Measurements from ENCODE around the gene NBEAL2. TPM values are rescaled to one million over a fixed set of nuclear protein-coding genes. Genes with fewer than 3 reads are reported as not detected.

The NBEAL2 gene
- total and polyA plus RNA-seq, 2 of the 4 experiments (the other 2 are of a cell fraction) = 2.2 to 12.5 TPM

DNA sequence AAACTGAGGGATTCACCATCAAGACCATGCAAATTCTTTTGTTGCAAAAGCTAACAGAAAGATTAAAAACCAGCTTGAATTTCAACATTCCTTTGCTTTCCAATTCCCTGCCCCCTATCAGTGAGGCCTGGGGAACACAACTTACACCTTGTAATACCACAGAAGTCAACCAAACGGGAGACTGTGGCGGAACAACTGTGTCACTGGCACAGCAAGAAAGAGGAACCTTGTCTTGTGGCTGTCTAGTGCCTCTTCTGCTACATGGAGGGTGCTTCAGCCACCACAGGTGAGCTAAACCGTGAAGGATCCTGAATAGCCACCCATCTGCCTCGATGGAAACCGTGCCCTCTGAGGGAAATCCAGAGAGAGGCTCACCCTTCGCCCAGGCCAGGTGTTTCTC lies 14.3 kb upstream of the NBEAL2 start:
- no peak overlapping the region for H3K56ac ChIP-seq (ENCODE audit: extremely low read depth, insufficient read depth, low read length)
- H2AK5ac ChIP-seq (ENCODE audit: low read depth, low read length) = no peak overlapping the region; the same call in 1 of the 2 replicates
- dilution Hi-C loops (cut with HindIII; ENCODE audit: low sequenced_read_pairs, unreplicated experiment) (no loop called here), intact Hi-C loops (cut with micrococcal nuclease) (no loop called here), in situ Hi-C loops (cut with MboI; ENCODE audit: low sequenced_read_pairs) (no loop called here)
- no peak for TF ChIP-seq SMC3 (IDR thresholded peaks at IDR 0.05; ENCODE audit: low read depth, low read length)
- TF ChIP-seq NFE2L2 (IDR thresholded peaks at IDR 0.05; ENCODE audit: low read depth, low read length) = no peak
- TF ChIP-seq POLR2A (IDR thresholded peaks at IDR 0.05; ENCODE audit: low read depth, low read length) = no peak
- no peak for TF ChIP-seq BHLHE40 (IDR thresholded peaks at IDR 0.05; ENCODE audit: low read depth, low read length)
- TF ChIP-seq FOS (IDR thresholded peaks at IDR 0.05; ENCODE audit: low read depth, low read length) = no peak
- no peak for TF ChIP-seq MXI1 (IDR thresholded peaks at IDR 0.05; ENCODE audit: borderline replicate concordance, low read depth, low read length)
- no peak for TF ChIP-seq CEBPB (IDR thresholded peaks at IDR 0.05; ENCODE audit: low read depth, low read length)
- TF ChIP-seq, protein P1, sequence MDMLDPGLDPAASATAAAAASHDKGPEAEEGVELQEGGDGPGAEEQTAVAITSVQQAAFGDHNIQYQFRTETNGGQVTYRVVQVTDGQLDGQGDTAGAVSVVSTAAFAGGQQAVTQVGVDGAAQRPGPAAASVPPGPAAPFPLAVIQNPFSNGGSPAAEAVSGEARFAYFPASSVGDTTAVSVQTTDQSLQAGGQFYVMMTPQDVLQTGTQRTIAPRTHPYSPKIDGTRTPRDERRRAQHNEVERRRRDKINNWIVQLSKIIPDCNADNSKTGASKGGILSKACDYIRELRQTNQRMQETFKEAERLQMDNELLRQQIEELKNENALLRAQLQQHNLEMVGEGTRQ (IDR thresholded peaks at IDR 0.05; ENCODE audit: low read depth, low read length) = no peak
- TF ChIP-seq CHD1 (IDR thresholded peaks at IDR 0.05; ENCODE audit: low read depth, low read length) = no peak
- TF ChIP-seq, protein P2, sequence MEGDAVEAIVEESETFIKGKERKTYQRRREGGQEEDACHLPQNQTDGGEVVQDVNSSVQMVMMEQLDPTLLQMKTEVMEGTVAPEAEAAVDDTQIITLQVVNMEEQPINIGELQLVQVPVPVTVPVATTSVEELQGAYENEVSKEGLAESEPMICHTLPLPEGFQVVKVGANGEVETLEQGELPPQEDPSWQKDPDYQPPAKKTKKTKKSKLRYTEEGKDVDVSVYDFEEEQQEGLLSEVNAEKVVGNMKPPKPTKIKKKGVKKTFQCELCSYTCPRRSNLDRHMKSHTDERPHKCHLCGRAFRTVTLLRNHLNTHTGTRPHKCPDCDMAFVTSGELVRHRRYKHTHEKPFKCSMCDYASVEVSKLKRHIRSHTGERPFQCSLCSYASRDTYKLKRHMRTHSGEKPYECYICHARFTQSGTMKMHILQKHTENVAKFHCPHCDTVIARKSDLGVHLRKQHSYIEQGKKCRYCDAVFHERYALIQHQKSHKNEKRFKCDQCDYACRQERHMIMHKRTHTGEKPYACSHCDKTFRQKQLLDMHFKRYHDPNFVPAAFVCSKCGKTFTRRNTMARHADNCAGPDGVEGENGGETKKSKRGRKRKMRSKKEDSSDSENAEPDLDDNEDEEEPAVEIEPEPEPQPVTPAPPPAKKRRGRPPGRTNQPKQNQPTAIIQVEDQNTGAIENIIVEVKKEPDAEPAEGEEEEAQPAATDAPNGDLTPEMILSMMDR (conservative IDR thresholded peaks at IDR 0.05; ENCODE audit: low read depth, low read length) = no peak
- TF ChIP-seq MAZ (IDR thresholded peaks at IDR 0.05; ENCODE audit: borderline replicate concordance, low read depth, low read length) = no peak
- H3K4ac ChIP-seq (ENCODE audit: low read depth, low read length) = no peak overlapping the region
- 92% methylated on average over 2 of the region's 6 CpGs; no CpG with 5 or more reads in 1 of the 2 experiments for WGBS, 2 experiments (ENCODE audit: extremely low coverage in 2 of 2, insufficient read length in 1 of 2)
- no peak overlapping the region for H3K4me2 ChIP-seq (ENCODE audit: low read depth, low read length)
- H3K36me3 ChIP-seq (ENCODE audit: control insufficient read depth, insufficient read depth, low read length) = peaks cover 8% of the 10 kb centered on the region
- peaks cover 31% of the 10 kb centered on the region for H3K9me1 ChIP-seq (ENCODE audit: insufficient read depth, low read length)
- H4K8ac ChIP-seq (ENCODE audit: low read depth in 2 of 2, low read length in 2 of 2) = no peak overlapping the region
- H4K5ac ChIP-seq (ENCODE audit: low read depth, low read length) = no peak overlapping the region
- no peak overlapping the region for H4K91ac ChIP-seq (ENCODE audit: insufficient read depth, low read depth, low read length)
- no peaks in the 10 kb centered on the region for H3K27me3 ChIP-seq (ENCODE audit: control insufficient read depth, insufficient read depth, low read length)
- ChIA-PET CTCF (no interaction called here), POLR2A (ENCODE audit: unreplicated experiment) (interaction anchor here (0.6 kb wide), 1 partner anchor 8 kb away, joined by 8 read pairs; no protein-coding TSS in a partner anchor)
- H3K79me1 ChIP-seq (ENCODE audit: low read depth in 1 of 2, low read length in 2 of 2) = peaks cover 27 to 78% of the 10 kb centered on the region in 2 experiments
- H2AK9ac ChIP-seq (replicated peaks; ENCODE audit: low read depth, low read length, poor library complexity) = no peak overlapping the region
- no peaks in the 10 kb centered on the region for H3K9me3 ChIP-seq (ENCODE audit: control insufficient read depth, insufficient read depth, low read length)
- H3K18ac ChIP-seq (ENCODE audit: low read depth, low read length) = no peak overlapping the region
- no peak overlapping the region for H2BK15ac ChIP-seq (ENCODE audit: low read depth, low read length)
- H3K4me3 ChIP-seq (ENCODE audit: insufficient read depth, low read depth, low read length) = no peak overlapping the region
- no peak overlapping the region for H2BK120ac ChIP-seq (ENCODE audit: low read depth, low read length)
- no peak overlapping the region for H3K23ac ChIP-seq (ENCODE audit: low read depth, low read length)
- H2AFZ ChIP-seq (replicated peaks; ENCODE audit: low read length, poor library complexity) = no peak overlapping the region
- no peak overlapping the region for H3K14ac ChIP-seq (replicated peaks; ENCODE audit: low read depth, low read length)
- no peak overlapping the region for H3K27ac ChIP-seq (ENCODE audit: insufficient read depth, low read length)
- H3K4me1 ChIP-seq (ENCODE audit: control insufficient read depth, insufficient read depth, low read length) = peaks cover 19% of the 10 kb centered on the region; the same call in 1 of the 2 replicates
- no peak overlapping the region for H2BK5ac ChIP-seq (ENCODE audit: low read depth, low read length, poor library complexity, severe bottlenecking)
- H4K20me1 ChIP-seq (ENCODE audit: insufficient read depth, low read length) = peaks cover 78% of the 10 kb centered on the region
- ATAC-seq (ENCODE audit: low read depth) = no peak; the same call in 1 of the 2 replicates
- no TSS peak for BruUV-seq (replicated peaks)
- no peak overlapping the region for H3K9ac ChIP-seq (ENCODE audit: low read depth, low read length)
- no peak for DNase-seq
- no peak overlapping the region for H2BK20ac ChIP-seq (ENCODE audit: low read depth, low read length)
